ENCODE data around the gene GPR31. TPM values are rescaled to one million over a fixed set of nuclear protein-coding genes. Genes with fewer than 3 reads are reported as not detected.

GPR31 gene
- total RNA-seq, 1 donor from 2014 or later, result not detected

DNA sequence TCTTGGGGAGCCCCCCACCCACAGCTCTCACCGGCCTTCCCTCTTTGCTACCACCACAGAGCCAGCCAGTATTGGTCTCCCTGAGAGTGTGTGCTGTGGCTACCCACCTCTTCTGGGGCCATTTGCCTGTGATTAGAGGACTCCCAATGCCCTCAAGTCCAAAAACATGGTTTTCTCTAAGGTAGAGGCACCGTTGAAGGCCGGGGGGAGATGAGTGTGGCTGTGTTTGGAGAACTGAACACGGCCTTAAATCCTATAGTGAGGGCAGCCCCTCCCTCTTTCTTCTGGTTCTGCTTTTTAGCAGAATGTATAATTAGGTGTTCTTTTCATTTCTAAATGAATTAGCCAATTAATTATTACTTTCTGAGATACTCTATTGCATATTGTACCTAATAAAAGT is 32.4 kb downstream of the GPR31 start:
- no peak overlapping the region for H3K4me3 Mint-ChIP-seq
- DNase-seq (ENCODE audit: extremely low spot score, unreplicated experiment), result no peak
- no peak overlapping the region for H3K27ac Mint-ChIP-seq
- H3K9me3 Mint-ChIP-seq, result peaks cover 4% of the 10 kb centered on the region
- no peaks in the 10 kb centered on the region for H3K27me3 Mint-ChIP-seq
- TF ChIP-seq, protein P1, sequence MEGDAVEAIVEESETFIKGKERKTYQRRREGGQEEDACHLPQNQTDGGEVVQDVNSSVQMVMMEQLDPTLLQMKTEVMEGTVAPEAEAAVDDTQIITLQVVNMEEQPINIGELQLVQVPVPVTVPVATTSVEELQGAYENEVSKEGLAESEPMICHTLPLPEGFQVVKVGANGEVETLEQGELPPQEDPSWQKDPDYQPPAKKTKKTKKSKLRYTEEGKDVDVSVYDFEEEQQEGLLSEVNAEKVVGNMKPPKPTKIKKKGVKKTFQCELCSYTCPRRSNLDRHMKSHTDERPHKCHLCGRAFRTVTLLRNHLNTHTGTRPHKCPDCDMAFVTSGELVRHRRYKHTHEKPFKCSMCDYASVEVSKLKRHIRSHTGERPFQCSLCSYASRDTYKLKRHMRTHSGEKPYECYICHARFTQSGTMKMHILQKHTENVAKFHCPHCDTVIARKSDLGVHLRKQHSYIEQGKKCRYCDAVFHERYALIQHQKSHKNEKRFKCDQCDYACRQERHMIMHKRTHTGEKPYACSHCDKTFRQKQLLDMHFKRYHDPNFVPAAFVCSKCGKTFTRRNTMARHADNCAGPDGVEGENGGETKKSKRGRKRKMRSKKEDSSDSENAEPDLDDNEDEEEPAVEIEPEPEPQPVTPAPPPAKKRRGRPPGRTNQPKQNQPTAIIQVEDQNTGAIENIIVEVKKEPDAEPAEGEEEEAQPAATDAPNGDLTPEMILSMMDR (conservative IDR thresholded peaks at IDR 0.05), result no peak
- H3K4me1 Mint-ChIP-seq (ENCODE audit: unreplicated experiment), result no peaks in the 10 kb centered on the region
- H3K36me3 Mint-ChIP-seq, result no peaks in the 10 kb centered on the region

DNA sequence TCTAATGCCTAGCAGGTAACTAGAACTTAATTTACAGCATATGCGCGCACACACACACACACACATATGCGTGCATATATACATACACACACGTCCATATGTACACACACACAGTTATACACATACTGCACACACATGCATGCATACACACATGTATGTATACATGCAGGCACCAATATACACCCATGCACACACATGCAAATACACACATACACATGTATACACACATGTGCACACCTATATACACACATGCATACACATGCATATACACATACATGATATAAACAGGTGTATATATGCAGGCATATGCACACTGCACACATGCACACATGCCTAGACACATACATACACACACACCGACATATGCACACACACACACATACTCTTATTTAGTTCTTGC is 33.0 kb downstream of the GPR31 start:
- DNase-seq (ENCODE audit: extremely low spot score, unreplicated experiment), result no peak
- no peak overlapping the region for H3K4me3 Mint-ChIP-seq
- H3K36me3 Mint-ChIP-seq, result no peaks in the 10 kb centered on the region
- TF ChIP-seq, protein P1 (conservative IDR thresholded peaks at IDR 0.05), result no peak
- peaks cover 4% of the 10 kb centered on the region for H3K9me3 Mint-ChIP-seq
- H3K27me3 Mint-ChIP-seq, result no peaks in the 10 kb centered on the region
- no peaks in the 10 kb centered on the region for H3K4me1 Mint-ChIP-seq (ENCODE audit: unreplicated experiment)
- no peak overlapping the region for H3K27ac Mint-ChIP-seq

- no peak within 1 kb of the TSS for H3K4me3 Mint-ChIP-seq
- H3K9me3 Mint-ChIP-seq, result peaks cover 4% of the 10 kb centered on the region
- no peak for DNase-seq (ENCODE audit: extremely low spot score, unreplicated experiment)
- no peaks in the 10 kb centered on the region for H3K36me3 Mint-ChIP-seq
- no peaks in the 10 kb centered on the region for H3K27me3 Mint-ChIP-seq
- H3K27ac Mint-ChIP-seq, result no peak within 1 kb of the TSS
- TF ChIP-seq, protein P1 (conservative IDR thresholded peaks at IDR 0.05), result no peak
- H3K4me1 Mint-ChIP-seq (ENCODE audit: unreplicated experiment), result no peaks in the 10 kb centered on the region
These were observed 34.7 kb downstream of the GPR31 start, which contains the start of gene CCR6 for GRCh38 chr6:167122827-167123657. Gene CCR6 (plus strand): TSS chr6:167123096. CDS start chr6:167136135, 13,039 bp downstream.

DNA sequence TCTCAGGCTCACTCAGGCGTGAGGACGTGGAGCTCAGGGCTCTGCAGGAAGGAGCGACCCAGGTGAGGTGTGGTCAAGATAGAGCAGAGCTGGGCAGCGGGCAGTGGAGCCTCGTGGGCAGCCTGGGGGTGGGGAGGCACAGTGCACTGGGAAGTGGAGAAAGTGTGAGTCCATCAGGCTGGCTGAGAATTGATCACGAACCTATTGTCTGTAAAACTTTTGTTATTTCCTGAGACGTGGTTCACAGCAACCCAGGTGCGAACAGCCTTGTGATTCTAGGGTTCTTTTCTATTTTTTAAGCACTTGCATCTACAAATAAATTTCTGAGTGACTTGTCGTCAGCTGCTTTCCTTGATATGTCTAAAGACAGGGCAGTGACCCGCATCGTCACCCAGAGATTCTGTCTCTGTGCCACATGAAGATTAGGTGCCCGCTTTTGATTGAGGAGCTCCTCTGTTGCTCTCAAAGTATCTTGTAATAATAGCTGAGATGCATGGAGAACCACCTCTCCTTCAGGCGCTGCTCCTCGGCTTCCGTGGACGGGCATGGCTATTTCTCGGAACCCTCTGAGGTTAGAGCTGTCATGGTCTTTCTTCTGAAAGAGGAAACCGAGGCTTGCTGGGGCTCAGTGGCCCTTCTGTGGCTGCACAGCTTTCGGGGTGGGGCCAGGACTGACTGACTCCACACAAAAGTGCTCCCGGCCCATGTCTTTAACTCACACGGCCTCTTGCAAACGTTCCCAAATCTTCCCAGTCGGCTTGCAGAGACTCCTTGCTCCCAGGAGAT is 35.5 kb downstream of the GPR31 start:
- no peak overlapping the region for H3K27ac Mint-ChIP-seq
- no peaks in the 10 kb centered on the region for H3K4me1 Mint-ChIP-seq (ENCODE audit: unreplicated experiment)
- H3K9me3 Mint-ChIP-seq, result peaks cover 4% of the 10 kb centered on the region
- H3K4me3 Mint-ChIP-seq, result no peak overlapping the region
- TF ChIP-seq, protein P1 (conservative IDR thresholded peaks at IDR 0.05), result no peak
- H3K36me3 Mint-ChIP-seq, result no peaks in the 10 kb centered on the region
- DNase-seq (ENCODE audit: extremely low spot score, unreplicated experiment), result no peak
- H3K27me3 Mint-ChIP-seq, result no peaks in the 10 kb centered on the region

DNA sequence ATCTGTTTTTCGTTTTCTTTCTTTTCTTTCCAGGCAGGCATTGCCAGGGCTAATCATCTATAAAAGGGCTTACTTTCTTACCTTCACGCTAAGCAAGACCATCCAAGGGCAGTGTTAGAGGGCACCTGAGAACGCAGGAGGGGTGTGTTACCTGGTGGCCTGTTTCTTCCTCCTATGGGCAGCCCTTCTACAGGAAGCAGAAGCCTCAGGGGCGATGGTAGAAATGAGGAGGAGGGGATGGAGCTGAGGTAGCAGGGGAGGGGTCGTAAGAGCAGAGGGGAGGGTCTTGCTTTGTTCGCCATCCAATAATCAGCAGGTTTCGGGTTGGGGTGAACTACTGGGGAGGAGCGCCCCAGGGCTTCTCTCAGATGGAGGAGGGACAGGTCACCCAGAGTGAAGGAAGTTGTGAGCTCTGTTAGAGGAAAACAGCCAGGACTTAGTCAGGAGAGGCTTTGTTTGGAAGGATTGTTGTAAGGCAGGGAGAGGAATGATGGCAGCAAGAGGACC is 36.4 kb downstream of the GPR31 start:
- H3K36me3 Mint-ChIP-seq, result no peaks in the 10 kb centered on the region
- H3K9me3 Mint-ChIP-seq, result peaks cover 4% of the 10 kb centered on the region
- H3K4me1 Mint-ChIP-seq (ENCODE audit: unreplicated experiment), result peaks cover 2% of the 10 kb centered on the region
- no peak overlapping the region for H3K27ac Mint-ChIP-seq
- no peak overlapping the region for H3K4me3 Mint-ChIP-seq
- TF ChIP-seq, protein P1 (conservative IDR thresholded peaks at IDR 0.05), result no peak
- no peak for DNase-seq (ENCODE audit: extremely low spot score, unreplicated experiment)
- H3K27me3 Mint-ChIP-seq, result no peaks in the 10 kb centered on the region

Data from type B pancreatic cell (in vitro differentiated cells).